GM10266 (cell line): ENCODE results near the gene DNAL1.
"Not testable (repeated sequence)": the region's sequence is repeated elsewhere in the genome, so short reads cannot be mapped to it uniquely, and the experiment has no call there.

Experiments used
- DNase-seq: peaks from one replicate; pipeline ENCODE4 v3.0.0; 2012; ENCODE audit errors: extremely low spot score
- TF ChIP-seq, protein P1 (sequence below): IDR thresholded peaks from 2 replicates; pipeline ENCODE4 v1.5.1; 2012; ENCODE audit warnings: mild to moderate bottlenecking, low read depth; ENCODE audit not compliant: control insufficient read depth, insufficient read depth; ENCODE audit errors: missing control alignments

The DNAL1 gene

DNA sequence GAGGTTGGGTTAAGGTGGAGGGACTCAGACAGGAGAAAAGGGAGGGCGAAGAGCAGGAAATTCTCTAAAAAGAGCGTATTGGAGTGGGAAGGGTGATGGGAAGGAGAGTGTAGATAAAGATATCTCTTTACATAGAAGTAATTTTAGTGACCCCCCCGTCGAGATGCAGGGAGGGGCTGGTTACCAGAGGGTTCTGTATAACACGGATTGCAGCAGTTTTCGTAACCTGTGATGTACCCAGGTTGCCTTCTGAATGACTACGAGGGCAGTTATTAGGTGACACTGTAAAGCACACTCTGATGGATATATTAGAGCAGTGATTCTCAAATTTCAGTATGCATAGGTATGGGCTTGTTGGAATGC lies 443 bp downstream of the DNAL1 start:
- TF ChIP-seq, protein P1, sequence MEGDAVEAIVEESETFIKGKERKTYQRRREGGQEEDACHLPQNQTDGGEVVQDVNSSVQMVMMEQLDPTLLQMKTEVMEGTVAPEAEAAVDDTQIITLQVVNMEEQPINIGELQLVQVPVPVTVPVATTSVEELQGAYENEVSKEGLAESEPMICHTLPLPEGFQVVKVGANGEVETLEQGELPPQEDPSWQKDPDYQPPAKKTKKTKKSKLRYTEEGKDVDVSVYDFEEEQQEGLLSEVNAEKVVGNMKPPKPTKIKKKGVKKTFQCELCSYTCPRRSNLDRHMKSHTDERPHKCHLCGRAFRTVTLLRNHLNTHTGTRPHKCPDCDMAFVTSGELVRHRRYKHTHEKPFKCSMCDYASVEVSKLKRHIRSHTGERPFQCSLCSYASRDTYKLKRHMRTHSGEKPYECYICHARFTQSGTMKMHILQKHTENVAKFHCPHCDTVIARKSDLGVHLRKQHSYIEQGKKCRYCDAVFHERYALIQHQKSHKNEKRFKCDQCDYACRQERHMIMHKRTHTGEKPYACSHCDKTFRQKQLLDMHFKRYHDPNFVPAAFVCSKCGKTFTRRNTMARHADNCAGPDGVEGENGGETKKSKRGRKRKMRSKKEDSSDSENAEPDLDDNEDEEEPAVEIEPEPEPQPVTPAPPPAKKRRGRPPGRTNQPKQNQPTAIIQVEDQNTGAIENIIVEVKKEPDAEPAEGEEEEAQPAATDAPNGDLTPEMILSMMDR = no peak
- DNase-seq = no peak

DNA sequence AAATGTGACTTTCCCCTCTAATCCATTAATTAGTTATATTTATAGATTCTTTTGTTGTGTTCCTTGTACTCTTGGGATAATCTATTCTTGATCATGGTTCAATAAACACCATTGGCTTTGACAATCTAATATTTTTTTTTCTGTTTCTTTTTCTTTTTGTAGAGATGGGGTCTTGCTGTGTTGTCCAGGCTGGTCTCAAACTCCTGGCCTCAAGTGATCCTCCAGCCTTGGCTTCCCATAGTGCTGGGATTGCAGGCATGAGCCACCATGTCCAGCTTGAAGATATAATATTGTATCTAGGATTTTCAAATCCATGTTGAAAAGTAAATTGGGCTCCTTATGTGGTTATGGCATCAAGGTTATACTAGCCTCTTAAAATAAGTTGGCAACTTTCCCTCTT lies 6.2 kb downstream of the DNAL1 start:
- DNase-seq = no peak
- TF ChIP-seq, protein P1 = no peak

DNA sequence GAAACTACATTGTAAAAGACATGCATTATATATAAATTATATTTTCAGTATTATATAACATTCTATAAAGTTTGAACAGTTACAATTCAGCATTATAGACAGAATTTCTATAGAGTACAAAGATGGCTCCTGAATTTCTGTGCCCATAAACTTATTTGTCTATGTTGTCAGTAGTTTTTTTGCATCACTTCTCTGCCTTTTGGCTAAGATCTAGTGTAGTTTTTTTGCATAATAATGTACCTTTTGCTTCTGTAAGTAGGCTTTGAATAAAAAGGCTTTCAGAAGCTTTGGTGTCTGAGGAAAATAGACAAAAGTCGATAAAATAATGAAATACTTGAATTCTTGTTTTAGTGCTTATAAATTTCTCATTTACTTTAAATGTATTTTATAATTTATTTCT lies 11.1 kb downstream of the DNAL1 start:
- TF ChIP-seq, protein P1 = no peak
- DNase-seq = no peak

DNA sequence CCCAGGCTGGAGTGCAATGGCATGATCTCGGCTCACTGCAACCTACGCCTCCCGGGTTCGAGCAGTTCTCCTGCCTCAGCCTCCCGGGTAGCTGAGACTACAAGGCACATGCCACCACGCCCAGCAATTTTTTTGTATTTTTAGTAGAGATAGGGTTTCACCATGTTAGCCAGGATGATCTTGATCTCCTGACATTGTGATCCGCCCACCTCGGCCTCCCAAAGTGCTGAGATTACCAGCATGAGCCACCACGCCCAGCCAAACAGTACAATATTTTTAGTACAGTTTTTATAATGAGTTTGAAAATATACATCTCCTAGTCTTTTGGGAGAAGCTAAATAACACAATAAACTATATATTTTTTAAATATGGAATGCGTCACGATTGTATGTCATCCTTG lies 14.4 kb downstream of the DNAL1 start:
- DNase-seq = not testable (repeated sequence)

DNA sequence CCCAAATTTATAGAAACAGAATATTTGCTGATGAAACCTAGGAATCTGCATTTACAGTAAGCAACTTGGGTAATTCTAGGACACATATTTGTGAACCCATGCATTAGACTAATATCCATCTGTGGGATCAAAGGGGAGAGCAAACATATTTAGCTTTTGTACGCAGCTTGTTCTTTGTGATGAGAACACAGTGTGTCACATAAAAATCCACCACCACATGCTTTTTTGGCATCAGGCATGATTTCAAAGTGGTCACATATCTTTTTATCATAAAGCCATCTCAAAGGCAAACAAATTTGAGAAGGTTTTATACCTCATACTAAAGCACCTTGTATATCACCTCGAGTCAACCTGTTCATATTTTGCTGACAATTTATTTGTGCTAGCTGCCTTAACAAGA lies 15.7 kb downstream of the DNAL1 start:
- TF ChIP-seq, protein P1 = no peak
- DNase-seq = no peak

DNA sequence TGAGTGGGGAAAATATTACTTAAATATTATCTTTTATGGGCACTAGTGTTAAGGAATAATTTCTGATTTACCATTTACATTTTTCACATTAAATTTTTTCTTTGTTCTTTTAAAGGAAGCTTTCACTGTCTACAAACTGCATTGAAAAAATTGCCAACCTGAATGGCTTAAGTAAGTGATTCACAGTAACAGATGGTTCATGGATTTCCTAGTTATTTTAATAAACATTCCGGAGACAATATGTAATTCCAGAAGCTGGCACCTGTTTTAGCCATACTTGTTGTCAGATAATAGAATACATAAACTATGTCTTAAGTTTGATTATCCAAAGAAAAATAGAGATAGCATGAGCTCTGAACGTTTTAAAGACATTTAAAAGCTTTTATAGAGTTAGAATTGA lies 17.1 kb downstream of the DNAL1 start:
- DNase-seq = no peak

DNA sequence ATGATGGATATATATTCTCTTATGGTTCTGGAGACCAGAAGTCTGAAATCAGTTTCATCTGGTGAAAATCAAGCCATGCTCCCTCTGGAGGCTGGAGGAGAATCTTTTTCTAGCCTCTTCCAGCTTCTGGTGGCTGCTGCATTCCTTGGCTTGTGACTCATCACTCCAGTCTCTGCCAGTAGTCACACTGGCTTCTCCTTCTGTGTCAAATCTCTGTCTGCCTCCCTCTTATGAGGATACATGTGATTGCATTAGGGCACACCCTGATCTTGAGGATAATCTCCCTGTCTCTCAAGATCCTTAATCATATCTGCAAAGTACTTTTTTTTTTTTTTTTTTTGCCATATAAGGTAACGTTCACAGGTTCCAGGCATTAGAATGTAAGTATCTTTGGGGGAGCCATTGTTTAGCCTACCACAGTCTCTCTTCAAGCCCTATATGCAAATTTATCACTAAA lies 17.7 kb downstream of the DNAL1 start:
- TF ChIP-seq, protein P1 = no peak
- no peak for DNase-seq

More for the DNA sequence above, 17.1 kb downstream of the DNAL1 start:
- TF ChIP-seq, protein P1 = no peak

DNA sequence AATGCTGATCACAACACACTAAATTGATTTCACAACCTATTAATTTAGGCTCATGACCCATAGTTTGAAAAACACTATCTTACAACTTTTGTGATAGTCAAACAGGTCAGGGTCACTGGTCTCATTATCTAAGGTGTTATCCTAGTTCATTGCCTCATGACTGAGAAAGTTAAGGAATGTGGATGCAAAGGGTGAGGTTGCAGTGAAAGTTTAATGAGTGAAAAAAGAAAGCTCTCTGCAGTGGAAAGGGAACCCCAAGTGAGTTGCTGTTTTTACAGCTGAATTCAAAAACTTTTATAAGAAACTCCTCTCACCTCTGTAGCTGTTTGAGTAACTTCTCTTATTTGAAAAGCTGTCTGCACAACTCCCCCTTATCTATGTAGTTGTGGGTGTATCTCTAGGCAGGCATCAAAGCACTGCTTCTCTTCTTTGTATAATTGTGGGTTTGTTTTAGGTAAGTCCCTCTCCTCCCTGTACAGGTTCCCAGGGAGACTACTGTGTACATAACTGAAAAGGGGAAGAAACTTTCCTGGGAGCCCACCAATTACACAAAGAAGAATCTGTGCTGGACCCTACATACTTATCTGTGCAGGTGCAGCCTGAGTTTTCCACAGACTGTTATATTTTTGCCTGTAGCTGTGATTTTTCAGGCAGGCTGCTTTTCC lies 18.9 kb downstream of the DNAL1 start:
- TF ChIP-seq, protein P1 = no peak
- DNase-seq = no peak
